SK-N-MC (cell line): ENCODE results near the gene FNDC5.

Source experiments
- DNase-seq: peaks from one replicate; pipeline ENCODE4 v3.0.0-alpha.2; 2011; ENCODE audit warnings: low read depth, low spot score
- H3K27ac ChIP-seq: fragments of 200-600 bp; sonication (generic); 2 replicates; pipeline ENCODE4 v1.5.1; 2016; ENCODE audit warnings: mixed run types
- H3K36me3 ChIP-seq: fragments of 200-600 bp; sonication (generic); 2 replicates; pipeline ENCODE4 v1.6.1; 2017; ENCODE audit warnings: antibody characterized with exemption, low read length, mixed read lengths; ENCODE audit not compliant: insufficient read depth
- H3K4me3 ChIP-seq: fragments of 200-600 bp; sonication (generic); 2 replicates; pipeline ENCODE4 v1.5.1; 2016
- H3K9ac ChIP-seq: fragments of 200-600 bp; sonication (generic); 2 replicates; pipeline ENCODE4 v1.8.0; 2017; ENCODE audit warnings: mixed run types, mixed read lengths; ENCODE audit not compliant: insufficient read length
- H3K9me3 ChIP-seq: fragments of 200-600 bp; sonication (generic); 2 replicates; pipeline ENCODE4 v1.6.1; 2017; ENCODE audit warnings: low read depth, mild to moderate bottlenecking, antibody characterized with exemption, low read length, moderate library complexity, mixed read lengths
- EZH2 ChIP-seq: fragments of 200-600 bp; sonication (generic); IDR thresholded peaks from one replicate; pipeline ENCODE4 v1.6.1; 2017; ENCODE audit warnings: antibody characterized with exemption
- FOXP2 ChIP-seq: optimal IDR thresholded peaks from 2 replicates; pipeline ENCODE3; 2011; ENCODE audit warnings: mild to moderate bottlenecking, moderate library complexity; ENCODE audit not compliant: insufficient read depth; ENCODE audit errors: extremely low read length, control extremely low read depth
- POLR2AphosphoS5 ChIP-seq: IDR thresholded peaks from 2 replicates; pipeline ENCODE4 v1.6.1; 2012; ENCODE audit warnings: mild to moderate bottlenecking, low read depth, low read length, borderline replicate concordance

Gene FNDC5

GRCh38 chr1:32881871-32882850 is 11.4 kb upstream of the FNDC5 start:
- Histone ChIP-seq H3K4me3 (no peak overlapping the region), H3K36me3 (no peaks in the 10 kb centered on the region), H3K9ac (no peak overlapping the region), H3K27ac (no peak overlapping the region), H3K9me3 (no peaks in the 10 kb centered on the region)
- no peak for DNase-seq
- TF ChIP-seq POLR2AphosphoS5 (no peak), EZH2 (no peak), FOXP2 (no peak)

- no peak for DNase-seq
- H3K36me3 ChIP-seq = no peaks in the 10 kb centered on the region
- H3K9me3 ChIP-seq = no peaks in the 10 kb centered on the region
- TF ChIP-seq FOXP2 (no peak), POLR2AphosphoS5 (no peak)
- no peak overlapping the region for H3K9ac ChIP-seq
- H3K4me3 ChIP-seq = no peak overlapping the region
- no peak overlapping the region for H3K27ac ChIP-seq
Observed at GRCh38 chr1:32881291-32881690, 10.6 kb upstream of the FNDC5 start.

GRCh38 chr1:32878637-32879041 is 7.9 kb upstream of the FNDC5 start:
- Histone ChIP-seq H3K9ac (no peak overlapping the region), H3K36me3 (no peaks in the 10 kb centered on the region), H3K27ac (no peak overlapping the region), H3K9me3 (no peaks in the 10 kb centered on the region), H3K4me3 (no peak overlapping the region)
- DNase-seq = no peak
- TF ChIP-seq FOXP2 (no peak), EZH2 (no peak), POLR2AphosphoS5 (no peak)

- Histone ChIP-seq H3K9ac (no peak overlapping the region), H3K9me3 (no peaks in the 10 kb centered on the region), H3K36me3 (no peaks in the 10 kb centered on the region), H3K27ac (no peak overlapping the region), H3K4me3 (no peak overlapping the region)
- DNase-seq = no peak
- TF ChIP-seq EZH2 = no peak
- TF ChIP-seq POLR2AphosphoS5 = no peak
- no peak for TF ChIP-seq FOXP2
Observed at GRCh38 chr1:32878183-32878582, 7.5 kb upstream of the FNDC5 start.

GRCh38 chr1:32877211-32878110 is 6.7 kb upstream of the FNDC5 start:
- DNase-seq = no peak
- no peak overlapping the region for H3K4me3 ChIP-seq
- no peaks in the 10 kb centered on the region for H3K36me3 ChIP-seq
- H3K9ac ChIP-seq = no peak overlapping the region
- TF ChIP-seq FOXP2 (no peak), POLR2AphosphoS5 (no peak), EZH2 (no peak)
- H3K27ac ChIP-seq = no peak overlapping the region
- H3K9me3 ChIP-seq = no peaks in the 10 kb centered on the region

- Histone ChIP-seq H3K27ac (no peak overlapping the region), H3K4me3 (no peak overlapping the region), H3K36me3 (no peaks in the 10 kb centered on the region), H3K9ac (no peak overlapping the region), H3K9me3 (no peaks in the 10 kb centered on the region)
- no peak for DNase-seq
- TF ChIP-seq FOXP2 = no peak
- TF ChIP-seq POLR2AphosphoS5 = no peak
- no peak for TF ChIP-seq EZH2
Observed at GRCh38 chr1:32876341-32877210, 5.9 kb upstream of the FNDC5 start.

GRCh38 chr1:32874860-32875752 is 4.4 kb upstream of the FNDC5 start:
- Histone ChIP-seq H3K36me3 (no peaks in the 10 kb centered on the region), H3K4me3 (no peak overlapping the region), H3K9me3 (no peaks in the 10 kb centered on the region), H3K27ac (no peak overlapping the region), H3K9ac (no peak overlapping the region)
- no peak for TF ChIP-seq FOXP2
- no peak for TF ChIP-seq POLR2AphosphoS5
- TF ChIP-seq EZH2 = no peak
- no peak for DNase-seq
